Measurements from ENCODE around the gene F10.
"Not testable (repeated sequence)": the region's sequence is repeated elsewhere in the genome, so short reads cannot be mapped to it uniquely, and the experiment has no call there.

- TF ChIP-seq EZH2 (IDR thresholded peaks at IDR 0.05; ENCODE audit: borderline replicate concordance, low read length), result not testable (repeated sequence)
- TF ChIP-seq, protein P1, sequence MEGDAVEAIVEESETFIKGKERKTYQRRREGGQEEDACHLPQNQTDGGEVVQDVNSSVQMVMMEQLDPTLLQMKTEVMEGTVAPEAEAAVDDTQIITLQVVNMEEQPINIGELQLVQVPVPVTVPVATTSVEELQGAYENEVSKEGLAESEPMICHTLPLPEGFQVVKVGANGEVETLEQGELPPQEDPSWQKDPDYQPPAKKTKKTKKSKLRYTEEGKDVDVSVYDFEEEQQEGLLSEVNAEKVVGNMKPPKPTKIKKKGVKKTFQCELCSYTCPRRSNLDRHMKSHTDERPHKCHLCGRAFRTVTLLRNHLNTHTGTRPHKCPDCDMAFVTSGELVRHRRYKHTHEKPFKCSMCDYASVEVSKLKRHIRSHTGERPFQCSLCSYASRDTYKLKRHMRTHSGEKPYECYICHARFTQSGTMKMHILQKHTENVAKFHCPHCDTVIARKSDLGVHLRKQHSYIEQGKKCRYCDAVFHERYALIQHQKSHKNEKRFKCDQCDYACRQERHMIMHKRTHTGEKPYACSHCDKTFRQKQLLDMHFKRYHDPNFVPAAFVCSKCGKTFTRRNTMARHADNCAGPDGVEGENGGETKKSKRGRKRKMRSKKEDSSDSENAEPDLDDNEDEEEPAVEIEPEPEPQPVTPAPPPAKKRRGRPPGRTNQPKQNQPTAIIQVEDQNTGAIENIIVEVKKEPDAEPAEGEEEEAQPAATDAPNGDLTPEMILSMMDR (conservative IDR thresholded peaks at IDR 0.05 in 1 of 2, IDR thresholded peaks at IDR 0.05 in 1 of 2; ENCODE audit: extremely low read depth in 1 of 2, insufficient read depth in 1 of 2, low read depth in 1 of 2, low read length in 2 of 2), result not testable (repeated sequence)
These were observed 10.8 kb upstream of the F10 start for GRCh38 chr13:113111821-113112220.
